Stimulated activated CD8-positive, alpha-beta memory T cell treated with anti-CD3 and anti-CD28 coated beads, Interleukin-12 subunit alpha, Interleukin-12 subunit beta, amount 100 ng/mL, for 1 hour (primary cell): ENCODE data around the gene ING4.

Experiments used
- DNase-seq: peaks from one replicate; pipeline ENCODE4 v3.0.0-alpha.2; 2020; ENCODE audit warnings: low read depth

The ING4 gene

GRCh38 chr12:6688543-6688998 is 25.7 kb upstream of the ING4 start:
- DNase-seq = peak; percentile 70

- DNase-seq = no peak
Measured at GRCh38 chr12:6685814-6686213, 22.9 kb upstream of the ING4 start.

DNA sequence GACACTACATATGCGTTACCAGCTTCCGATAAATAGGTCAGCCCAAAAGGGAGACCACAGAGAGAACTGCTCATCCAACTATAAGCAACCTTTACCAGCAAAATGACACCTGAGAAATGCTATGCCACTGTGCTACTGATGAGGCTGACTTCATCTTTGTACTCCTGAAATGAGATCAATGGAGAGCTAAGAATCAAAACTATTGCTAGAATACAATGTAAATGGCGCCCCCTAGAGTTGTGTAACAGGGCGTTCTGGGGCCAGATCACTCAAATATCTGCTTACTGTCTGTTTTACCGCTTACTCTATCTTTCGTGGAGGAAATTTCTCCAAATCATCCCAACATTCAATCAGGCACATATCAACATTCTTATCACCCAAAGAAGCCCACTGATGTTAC is 21.7 kb upstream of the ING4 start:
- no peak for DNase-seq

GRCh38 chr12:6676962-6677361 is 14.0 kb upstream of the ING4 start:
- no peak for DNase-seq

DNA sequence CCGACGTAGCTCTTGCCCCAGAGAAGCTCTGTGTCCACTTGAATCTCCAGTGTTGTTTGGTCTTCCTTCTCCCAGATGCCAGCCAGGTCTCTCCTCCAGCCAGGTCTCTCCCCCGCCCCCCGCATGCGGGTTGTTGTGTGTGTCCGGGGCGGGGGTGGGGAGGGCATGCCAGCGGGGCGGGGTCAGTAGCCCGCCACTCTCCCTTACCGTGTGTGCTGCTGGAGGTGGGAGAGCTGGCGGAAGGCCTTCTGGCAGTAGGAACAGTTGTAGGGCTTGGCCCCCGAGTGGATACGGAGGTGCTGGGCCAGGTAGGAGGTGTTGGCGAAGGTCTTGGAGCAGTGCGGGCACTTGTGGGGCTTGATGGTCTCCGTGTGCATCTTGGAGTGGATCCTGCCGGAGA is 9.2 kb upstream of the ING4 start:
- DNase-seq = no peak

DNA sequence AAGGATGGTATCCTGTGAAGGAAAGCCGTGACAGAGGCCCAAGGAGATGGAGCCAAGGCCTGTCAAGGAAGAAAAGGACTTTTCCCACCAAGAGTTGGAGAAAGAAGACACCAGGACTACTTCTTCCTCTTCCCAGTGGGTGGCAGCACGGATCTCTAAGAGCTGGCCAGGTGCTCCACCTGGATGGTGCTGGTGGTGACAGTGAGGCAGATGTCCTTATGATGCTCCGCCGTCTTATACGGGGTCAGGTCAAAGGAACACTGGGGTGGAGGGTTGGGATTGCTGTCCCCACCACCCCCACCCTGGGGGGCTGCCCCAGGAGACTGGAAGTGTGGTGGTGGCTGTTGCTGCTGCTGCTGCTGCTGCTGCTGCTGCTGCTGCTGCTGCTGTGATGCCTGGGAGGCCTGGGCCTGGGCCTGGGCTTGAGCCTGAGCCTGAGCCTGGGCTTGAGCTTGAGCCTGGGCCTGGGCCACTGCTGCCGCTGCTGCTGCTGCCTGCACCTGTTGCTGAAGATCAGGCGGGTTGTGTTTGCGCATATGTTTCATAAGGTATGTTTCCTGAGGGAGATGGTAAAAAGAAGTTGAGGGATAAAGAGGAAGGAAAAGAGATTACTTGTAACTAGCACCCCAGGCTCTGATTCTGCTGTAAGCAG is 4.8 kb upstream of the ING4 start:
- no peak for DNase-seq

GRCh38 chr12:6666211-6666610 is 3.3 kb upstream of the ING4 start:
- DNase-seq = no peak

- no peak for DNase-seq
Measured at GRCh38 chr12:6664902-6665301, 2.0 kb upstream of the ING4 start.

GRCh38 chr12:6662602-6662905 is 365 bp downstream of the ING4 start:
- DNase-seq = no peak

- DNase-seq = no peak
Measured at GRCh38 chr12:6653987-6654386, 8.9 kb downstream of the ING4 start.

DNA sequence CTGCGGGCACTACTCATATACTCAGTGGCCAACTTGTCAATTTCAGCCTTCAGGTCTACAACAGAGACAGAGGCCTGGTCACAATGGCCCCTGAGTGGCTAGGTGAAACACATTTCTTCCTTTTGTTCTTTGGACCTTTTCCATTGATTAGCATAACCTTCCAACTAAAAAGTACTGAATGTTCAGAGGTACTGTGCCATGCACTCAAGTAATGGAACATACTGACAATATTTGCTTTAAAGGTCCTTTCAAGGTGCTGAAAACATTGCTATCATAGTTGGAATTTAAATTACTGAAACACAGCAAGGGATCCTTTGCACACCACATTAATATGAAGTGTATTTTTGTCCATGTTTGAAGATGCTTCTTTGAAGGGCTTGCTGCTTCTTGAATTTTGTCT is 9.6 kb downstream of the ING4 start:
- DNase-seq = no peak

DNA sequence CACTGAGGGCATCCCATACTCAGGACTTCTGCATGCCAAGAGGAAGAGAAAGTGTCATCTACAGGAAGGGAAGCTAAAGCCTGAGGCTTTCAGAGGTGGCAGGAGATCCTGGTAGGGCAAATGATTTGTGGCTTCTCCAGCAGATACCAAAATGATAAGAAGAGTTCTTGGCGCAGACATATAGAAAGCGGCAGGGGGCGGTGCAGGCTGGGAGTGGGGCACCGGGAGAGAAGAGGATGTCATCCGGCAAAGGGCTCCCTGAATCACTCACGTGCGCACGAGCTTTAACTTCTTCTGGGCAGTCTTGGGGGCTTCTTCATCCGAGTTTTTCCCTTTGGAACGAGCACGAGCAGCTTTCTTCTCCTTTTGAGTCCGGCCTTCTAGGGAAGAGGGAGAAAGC is 10.5 kb downstream of the ING4 start:
- no peak for DNase-seq

GRCh38 chr12:6650832-6651231 is 12.1 kb downstream of the ING4 start:
- no peak for DNase-seq

DNA sequence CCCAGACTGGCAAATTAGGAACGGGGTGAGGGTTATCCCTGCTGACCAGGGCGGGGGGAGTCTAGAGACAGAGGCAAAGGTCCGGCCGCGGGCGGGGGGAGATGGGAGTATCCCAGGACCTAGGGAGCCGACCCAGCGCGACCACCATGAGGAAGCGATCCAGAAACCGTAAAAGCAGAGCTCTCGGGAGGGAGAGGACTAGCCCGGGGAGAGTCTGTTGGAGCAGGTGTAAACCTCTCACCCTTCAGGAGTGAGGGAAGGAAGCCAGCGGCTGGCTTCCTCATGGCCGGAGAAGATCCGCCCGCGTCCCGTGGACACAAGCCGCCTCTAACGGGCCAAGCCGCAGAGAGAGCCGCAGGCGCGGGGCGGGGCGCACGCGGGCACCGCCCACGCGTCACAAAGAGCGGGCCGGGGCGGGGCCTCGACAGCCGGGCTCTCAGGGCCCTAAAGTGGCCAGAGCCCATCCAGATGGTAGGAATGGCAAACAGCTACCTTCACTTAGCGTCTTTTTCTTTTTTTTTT is 15.8 kb downstream of the ING4 start, which contains the start of gene ACRBP:
ACRBP (minus strand) TSS at position 350 of the 522 bp plus-strand sequence; CDS start at position 284, 66 bp downstream.
- no peak for DNase-seq

GRCh38 chr12:6646276-6647082 is 16.4 kb downstream of the ING4 start:
- no peak for DNase-seq

GRCh38 chr12:6644903-6645302 is 18.0 kb downstream of the ING4 start:
- no peak for DNase-seq

- no peak for DNase-seq
Measured at GRCh38 chr12:6644257-6644596, 18.7 kb downstream of the ING4 start.

- no peak for DNase-seq
Measured at GRCh38 chr12:6643569-6644256, 19.2 kb downstream of the ING4 start.

GRCh38 chr12:6641131-6641530 is 21.8 kb downstream of the ING4 start:
- DNase-seq = no peak

DNA sequence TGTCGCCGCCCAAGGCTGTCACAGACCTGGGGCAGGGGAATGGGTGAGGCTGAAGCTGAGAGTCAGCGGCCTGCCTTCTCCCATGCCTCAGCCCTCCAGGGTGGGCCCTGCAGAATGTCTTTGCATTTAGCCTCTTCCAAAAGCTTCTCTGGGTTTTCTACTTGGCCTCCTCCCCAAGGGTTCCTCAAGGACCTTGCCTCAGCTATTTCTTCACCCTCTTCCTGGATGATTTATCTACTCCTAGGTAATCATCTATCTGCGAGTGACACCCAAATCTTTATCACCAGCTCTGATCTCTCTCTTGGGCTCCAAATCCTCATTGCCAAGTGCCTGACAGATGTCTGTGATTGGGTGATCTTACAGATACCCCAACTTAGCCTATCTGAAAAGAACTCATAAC is 22.4 kb downstream of the ING4 start:
- no peak for DNase-seq

- no peak for DNase-seq
Measured at GRCh38 chr12:6639151-6639801, 23.6 kb downstream of the ING4 start.

DNA sequence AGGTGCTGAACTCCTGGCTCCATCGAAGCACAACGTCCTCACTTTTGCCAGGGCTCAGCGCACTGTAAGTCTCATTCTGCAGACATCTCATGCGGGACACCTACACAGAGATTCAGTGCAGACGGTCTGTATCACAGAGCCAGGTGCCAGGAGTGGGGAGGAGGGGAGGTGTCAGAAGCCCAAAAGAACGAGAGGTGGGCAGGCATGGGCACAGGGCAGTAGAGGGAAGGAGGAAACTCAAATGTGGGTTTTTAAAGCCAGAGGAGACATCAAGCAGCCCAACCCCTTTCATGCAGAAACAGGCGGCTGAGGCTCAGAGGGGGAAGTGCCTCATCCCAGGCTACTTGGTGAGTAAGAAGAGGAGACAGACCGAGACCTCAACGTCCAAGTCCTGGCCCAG is 24.6 kb downstream of the ING4 start:
- no peak for DNase-seq
